Neural progenitor cell (in vitro differentiated cells): ENCODE results near the gene NSUN2. TPM values are rescaled to one million over a fixed set of nuclear protein-coding genes. Genes with fewer than 3 reads are reported as not detected.

Experiments
- DNase-seq: peaks from one replicate; pipeline ENCODE4 v3.0.0-alpha.2; 2016; ENCODE audit warnings: low spot score
- H2AFZ ChIP-seq: fragments of 200-600 bp; sonication (generic); replicated peaks from 2 replicates; pipeline ENCODE4 v1.6.1; 2016; ENCODE audit warnings: antibody characterized with exemption
- H3F3A ChIP-seq: fragments of 200-600 bp; sonication (generic); 2 replicates; pipeline ENCODE4 v1.6.1; 2016; ENCODE audit warnings: antibody characterized with exemption, low read depth
- H3K27ac ChIP-seq: fragments of 200-600 bp; sonication (generic); 2 replicates; pipeline ENCODE4 v1.5.1; 2016; ENCODE audit warnings: mild to moderate bottlenecking
- H3K27me3 ChIP-seq: fragments of 200-600 bp; sonication (generic); 2 replicates; pipeline ENCODE4 v1.6.1; 2016; ENCODE audit warnings: mild to moderate bottlenecking, moderate library complexity
- H3K36me3 ChIP-seq: fragments of 200-600 bp; sonication (generic); 2 replicates; pipeline ENCODE4 v1.5.1; 2016
- H3K4me1 ChIP-seq: fragments of 200-600 bp; sonication (generic); 2 replicates; pipeline ENCODE4 v1.6.1; 2016; ENCODE audit warnings: mixed run types
- H3K4me2 ChIP-seq: fragments of 200-600 bp; sonication (generic); 2 replicates; pipeline ENCODE4 v1.6.1; 2016
- H3K4me3 ChIP-seq: fragments of 200-600 bp; sonication (generic); 2 replicates; pipeline ENCODE4 v1.5.1; 2016
- H3K79me2 ChIP-seq: fragments of 200-600 bp; sonication (generic); 2 replicates; pipeline ENCODE4 v1.6.1; 2016; ENCODE audit warnings: low read depth
- H3K9ac ChIP-seq: fragments of 200-600 bp; sonication (generic); 2 replicates; pipeline ENCODE4 v1.6.1; 2016
- H3K9me3 ChIP-seq: fragments of 200-600 bp; sonication (generic); 2 replicates; pipeline ENCODE4 v1.5.1; 2016; ENCODE audit warnings: low read depth
- H4K20me1 ChIP-seq: fragments of 200-600 bp; sonication (generic); 2 replicates; pipeline ENCODE4 v1.6.1; 2016; ENCODE audit warnings: low read depth
- H3K27ac Mint-ChIP-seq: 3 replicates; pipeline ENCODE4 v1.8.0; 2021; ENCODE audit warnings: mixed read lengths
- H3K27me3 Mint-ChIP-seq: 2 replicates; pipeline ENCODE4 v1.8.0; 2022; ENCODE audit warnings: low read depth, mild to moderate bottlenecking, inconsistent platforms, moderate library complexity, mixed read lengths; ENCODE audit not compliant: insufficient read depth
- H3K36me3 Mint-ChIP-seq: 3 replicates; pipeline ENCODE4 v1.8.0; 2021; ENCODE audit warnings: mixed read lengths
- H3K4me1 Mint-ChIP-seq: 3 replicates; pipeline ENCODE4 v1.8.0; 2021; ENCODE audit warnings: mixed read lengths
- H3K4me3 Mint-ChIP-seq: 3 replicates; pipeline ENCODE4 v1.8.0; 2021; ENCODE audit warnings: mild to moderate bottlenecking, moderate library complexity, mixed read lengths
- H3K9me3 Mint-ChIP-seq: 3 replicates; pipeline ENCODE4 v1.8.0; 2020; ENCODE audit warnings: mixed read lengths
- CTCF ChIP-seq: fragments of 200-600 bp; sonication (generic); IDR thresholded peaks from 2 replicates; pipeline ENCODE4 v1.5.1; 2017; ENCODE audit warnings: antibody characterized with exemption, mild to moderate bottlenecking
- EZH2 ChIP-seq: fragments of 200-600 bp; sonication (generic); IDR thresholded peaks from 2 replicates; pipeline ENCODE4 v1.6.1; 2017; ENCODE audit warnings: antibody characterized with exemption, mild to moderate bottlenecking, moderate library complexity
- EZH2phosphoT487 ChIP-seq: fragments of 200-600 bp; sonication (generic); IDR thresholded peaks from 2 replicates; pipeline ENCODE4 v1.6.1; 2017; ENCODE audit warnings: antibody characterized with exemption
- total RNA-seq: library from RNA; depleted of rRNA; stranded (reverse); fragments of >200 nt; gene quantifications from 2 replicates; pipeline ENCODE4 v1.2.3, GENCODE V29; 2015; ENCODE audit warnings: low replicate concordance

NSUN2 gene
- total RNA-seq, 1 donor from 2014 or later: 65.4 TPM

GRCh38 chr5:6565492-6565891 is 67.4 kb downstream of the NSUN2 start:
- Histone ChIP-seq H3K4me1 (no peaks in the 10 kb centered on the region), H2AFZ (no peak overlapping the region), H4K20me1 (no peaks in the 10 kb centered on the region), H3K4me2 (no peak overlapping the region), H3K9ac (no peak overlapping the region), H3K36me3 (no peaks in the 10 kb centered on the region), H3K79me2 (no peaks in the 10 kb centered on the region), H3F3A (no peaks in the 10 kb centered on the region), H3K4me3 (no peak overlapping the region), H3K9me3 (no peaks in the 10 kb centered on the region), H3K27ac (no peak overlapping the region), H3K27me3 (no peaks in the 10 kb centered on the region)
- TF ChIP-seq CTCF (no peak), EZH2phosphoT487 (no peak), EZH2 (no peak)
- no peak overlapping the region for H3K27ac Mint-ChIP-seq
- no peaks in the 10 kb centered on the region for H3K9me3 Mint-ChIP-seq
- no peaks in the 10 kb centered on the region for H3K36me3 Mint-ChIP-seq
- peaks cover 3% of the 10 kb centered on the region for H3K27me3 Mint-ChIP-seq
- H3K4me1 Mint-ChIP-seq: no peaks in the 10 kb centered on the region
- DNase-seq: no peak
- H3K4me3 Mint-ChIP-seq: no peak overlapping the region

DNA sequence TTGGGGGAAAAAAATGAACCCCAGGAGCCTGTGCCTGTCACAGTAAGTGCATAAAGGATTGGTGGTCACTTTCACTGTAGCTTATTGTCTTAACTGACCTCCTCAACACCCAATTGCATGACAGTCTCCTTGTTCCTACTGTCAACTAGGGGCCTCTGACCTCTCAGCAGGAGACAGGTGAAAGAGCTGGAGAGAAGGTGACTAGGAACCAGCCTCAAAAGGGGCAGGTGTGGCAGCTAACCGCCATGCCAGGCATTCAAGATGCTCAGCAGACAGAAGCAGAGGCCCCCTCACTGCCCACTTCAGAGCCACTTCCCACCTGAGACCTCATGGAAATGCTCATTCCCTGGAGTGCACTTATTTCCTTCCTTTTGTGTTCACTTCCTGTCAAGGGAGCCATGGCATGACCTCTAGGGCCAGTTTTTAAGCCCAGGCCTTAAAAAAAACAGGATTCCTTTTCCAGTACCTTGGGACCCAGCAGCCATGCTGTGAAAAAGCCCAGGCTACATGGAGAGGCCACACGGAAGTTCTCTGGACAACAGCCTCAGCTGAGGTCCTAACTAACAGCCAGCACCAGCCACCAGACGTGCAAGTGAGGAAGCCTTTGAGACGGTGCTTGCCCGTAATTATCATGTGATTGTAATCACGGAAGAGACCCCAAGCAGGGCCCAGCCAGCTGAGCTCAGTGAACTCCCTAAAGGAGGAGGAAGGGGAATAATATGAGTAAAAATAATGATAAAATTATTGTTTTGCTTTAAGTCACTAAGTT is 74.9 kb downstream of the NSUN2 start:
- no peak for TF ChIP-seq EZH2
- TF ChIP-seq EZH2phosphoT487: no peak
- TF ChIP-seq CTCF: no peak
- H3K79me2 ChIP-seq: no peaks in the 10 kb centered on the region

DNA sequence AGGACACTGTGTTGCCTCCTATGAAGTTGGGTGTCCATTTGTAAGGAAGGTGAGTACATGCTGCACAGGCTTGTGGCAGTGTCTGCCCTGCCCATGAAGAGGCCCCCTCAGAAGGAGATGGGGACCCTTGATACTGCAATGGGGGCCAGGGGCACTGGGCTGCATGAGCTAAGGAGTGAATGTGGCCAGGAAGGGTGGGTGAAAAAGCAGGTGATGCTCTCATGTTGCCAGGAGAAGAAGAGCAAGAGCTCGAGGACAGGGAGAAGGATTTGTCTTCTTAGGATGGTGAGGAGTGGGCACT is 76.1 kb downstream of the NSUN2 start:
- no peaks in the 10 kb centered on the region for H3K36me3 Mint-ChIP-seq
- no peak overlapping the region for H3K9ac ChIP-seq
- no peaks in the 10 kb centered on the region for H3K4me1 ChIP-seq
- no peaks in the 10 kb centered on the region for H3K36me3 ChIP-seq
- H3K79me2 ChIP-seq: no peaks in the 10 kb centered on the region
- H3K4me2 ChIP-seq: no peak overlapping the region
- no peak for DNase-seq
- no peak overlapping the region for H3K4me3 Mint-ChIP-seq
- H3K27ac ChIP-seq: no peak overlapping the region
- no peak overlapping the region for H3K4me3 ChIP-seq
- TF ChIP-seq EZH2phosphoT487 (no peak), CTCF (no peak), EZH2 (no peak)
- no peaks in the 10 kb centered on the region for H4K20me1 ChIP-seq
- no peak overlapping the region for H3K27ac Mint-ChIP-seq
- peaks cover 15% of the 10 kb centered on the region for H3K9me3 Mint-ChIP-seq
- no peaks in the 10 kb centered on the region for H3K9me3 ChIP-seq
- no peaks in the 10 kb centered on the region for H3F3A ChIP-seq
- H3K4me1 Mint-ChIP-seq: no peaks in the 10 kb centered on the region
- H2AFZ ChIP-seq: no peak overlapping the region
- no peaks in the 10 kb centered on the region for H3K27me3 Mint-ChIP-seq
- H3K27me3 ChIP-seq: no peaks in the 10 kb centered on the region

More for the DNA sequence above, 74.9 kb downstream of the NSUN2 start:
- Histone ChIP-seq H4K20me1 (no peaks in the 10 kb centered on the region), H3K9ac (no peak overlapping the region), H3K27ac (no peak overlapping the region), H3K27me3 (no peaks in the 10 kb centered on the region), H3K36me3 (no peaks in the 10 kb centered on the region), H2AFZ (no peak overlapping the region), H3K4me3 (no peak overlapping the region), H3K4me1 (no peaks in the 10 kb centered on the region), H3K4me2 (no peak overlapping the region), H3K9me3 (no peaks in the 10 kb centered on the region), H3F3A (no peaks in the 10 kb centered on the region)
- Mint-ChIP-seq H3K9me3 (peaks cover 15% of the 10 kb centered on the region), H3K4me1 (no peaks in the 10 kb centered on the region), H3K4me3 (no peak overlapping the region), H3K36me3 (no peaks in the 10 kb centered on the region), H3K27ac (no peak overlapping the region), H3K27me3 (no peaks in the 10 kb centered on the region)
- no peak for DNase-seq
